Activated naive CD4-positive, alpha-beta T cell treated with anti-CD3 and anti-CD28 coated beads for 36 hours (primary cell): ENCODE measurements around the gene SOX6. TPM values are rescaled to one million over a fixed set of nuclear protein-coding genes. Genes with fewer than 3 reads are reported as not detected.

ENCODE experiments used
- CTCF ChIA-PET: fragments of 350-600 bp; sonication (Branson Sonifier 250); formaldehyde crosslinking; loops from one replicate; lab custom pipeline; 2021; ENCODE audit warnings: antibody characterized with exemption; lab: Charles Lee
- DNase-seq: peaks from one replicate; pipeline ENCODE4 v3.0.0-alpha.2; 2020
- H3K27ac Mint-ChIP-seq: one replicate; pipeline ENCODE4 v1.8.0; 2021; ENCODE audit warnings: mild to moderate bottlenecking, mixed read lengths
- H3K27me3 Mint-ChIP-seq: one replicate; pipeline ENCODE4 v1.8.0; 2021; ENCODE audit warnings: low read depth, mixed read lengths
- H3K36me3 Mint-ChIP-seq: one replicate; pipeline ENCODE4 v1.8.0; 2021; ENCODE audit warnings: low read depth, mixed read lengths
- H3K4me1 Mint-ChIP-seq: one replicate; pipeline ENCODE4 v1.8.0; 2021; ENCODE audit warnings: low read depth, mixed read lengths
- H3K4me3 Mint-ChIP-seq: one replicate; pipeline ENCODE4 v1.8.0; 2021; ENCODE audit warnings: mild to moderate bottlenecking, moderate library complexity, mixed read lengths
- H3K9me3 Mint-ChIP-seq: one replicate; pipeline ENCODE4 v1.8.0; 2021; ENCODE audit warnings: mixed read lengths
- intact Hi-C: fragments of 100-400 bp; cut with micrococcal nuclease; formaldehyde crosslinking; loops from one replicate; pipeline ENCODE4 v1.15.1; 2023
- total RNA-seq, 2 experiments: library from RNA; stranded (reverse); gene quantifications; one replicate each; pipeline ENCODE4 v1.2.3, GENCODE V29; 2021

The SOX6 gene
- total RNA-seq, 2 experiments from 2014 or later: not detected

DNA sequence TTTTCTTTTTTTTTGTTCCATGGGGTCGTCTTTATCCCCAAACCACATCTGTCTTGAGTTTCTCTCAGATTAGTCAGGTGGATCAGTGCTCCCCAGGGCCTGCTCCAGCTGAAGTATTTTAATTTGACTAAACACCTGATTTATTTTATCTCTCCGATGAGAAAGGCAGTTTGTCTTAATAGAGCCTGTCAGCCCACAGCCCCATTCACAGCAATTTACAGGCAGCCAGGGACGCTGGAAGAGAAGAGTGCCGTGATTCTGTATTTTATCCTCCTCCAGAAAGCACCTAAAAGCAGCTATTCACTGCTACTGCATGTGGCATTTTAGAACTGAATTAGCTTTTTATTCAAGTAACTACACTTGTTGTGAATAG is 164.5 kb downstream of the SOX6 start:
- Mint-ChIP-seq H3K27ac (no peak overlapping the region), H3K4me1 (no peaks in the 10 kb centered on the region), H3K4me3 (no peak overlapping the region), H3K27me3 (no peaks in the 10 kb centered on the region), H3K9me3 (no peaks in the 10 kb centered on the region), H3K36me3 (no peaks in the 10 kb centered on the region)
- no peak for DNase-seq
- CTCF ChIA-PET: interaction anchor here (0.6 kb wide), 1 partner anchor 391 kb away, joined by 3 read pairs; no protein-coding TSS in a partner anchor
- intact Hi-C loops: loop anchor here (10.0 kb wide), 1 partner anchor 413 kb away; no protein-coding TSS in a partner anchor

GRCh38 chr11:16191212-16191867 is 165.0 kb downstream of the SOX6 start:
- no peak for DNase-seq
- no peak overlapping the region for H3K27ac Mint-ChIP-seq
- H3K4me1 Mint-ChIP-seq: no peaks in the 10 kb centered on the region
- intact Hi-C loops: loop anchor here (10.0 kb wide), 1 partner anchor 413 kb away; no protein-coding TSS in a partner anchor
- no peak overlapping the region for H3K4me3 Mint-ChIP-seq
- CTCF ChIA-PET: interaction anchor here (0.6 kb wide), 1 partner anchor 390 kb away, joined by 3 read pairs; no protein-coding TSS in a partner anchor
- no peaks in the 10 kb centered on the region for H3K27me3 Mint-ChIP-seq
- H3K9me3 Mint-ChIP-seq: no peaks in the 10 kb centered on the region
- no peaks in the 10 kb centered on the region for H3K36me3 Mint-ChIP-seq

GRCh38 chr11:16186680-16187079 is 169.7 kb downstream of the SOX6 start:
- H3K27me3 Mint-ChIP-seq: no peaks in the 10 kb centered on the region
- no peaks in the 10 kb centered on the region for H3K9me3 Mint-ChIP-seq
- H3K4me3 Mint-ChIP-seq: no peak overlapping the region
- H3K27ac Mint-ChIP-seq: no peak overlapping the region
- no peaks in the 10 kb centered on the region for H3K36me3 Mint-ChIP-seq
- DNase-seq: no peak
- intact Hi-C loops: no loop called here
- H3K4me1 Mint-ChIP-seq: no peaks in the 10 kb centered on the region
- CTCF ChIA-PET: interaction anchor here (0.7 kb wide), 1 partner anchor 425 kb away, joined by 6 read pairs; no protein-coding TSS in a partner anchor

DNA sequence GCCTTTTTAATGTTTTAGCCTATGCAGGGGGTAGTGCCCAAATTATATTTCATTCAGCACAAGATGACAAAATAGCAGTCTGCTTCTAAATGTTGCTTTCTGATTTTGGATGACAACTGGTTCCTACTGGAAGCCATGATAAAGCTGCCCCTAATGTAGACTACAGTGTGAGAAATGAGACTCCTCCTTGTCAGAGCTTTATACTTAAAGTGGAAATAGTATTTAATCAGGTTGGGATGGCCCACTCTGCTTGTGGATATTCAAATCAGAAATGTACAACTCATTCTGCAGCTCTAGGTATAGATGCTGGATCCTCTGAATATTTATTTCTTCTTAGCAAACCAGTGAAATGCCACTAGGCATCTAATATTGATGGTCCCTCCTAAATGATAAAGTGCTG is 171.3 kb downstream of the SOX6 start:
- Mint-ChIP-seq H3K4me1 (no peaks in the 10 kb centered on the region), H3K9me3 (no peaks in the 10 kb centered on the region), H3K4me3 (no peak overlapping the region), H3K27ac (no peak overlapping the region), H3K27me3 (no peaks in the 10 kb centered on the region), H3K36me3 (no peaks in the 10 kb centered on the region)
- CTCF ChIA-PET: interaction anchor here (0.9 kb wide), 1 partner anchor 27 kb away, joined by 3 read pairs; no protein-coding TSS in a partner anchor
- no peak for DNase-seq
- intact Hi-C loops: no loop called here

DNA sequence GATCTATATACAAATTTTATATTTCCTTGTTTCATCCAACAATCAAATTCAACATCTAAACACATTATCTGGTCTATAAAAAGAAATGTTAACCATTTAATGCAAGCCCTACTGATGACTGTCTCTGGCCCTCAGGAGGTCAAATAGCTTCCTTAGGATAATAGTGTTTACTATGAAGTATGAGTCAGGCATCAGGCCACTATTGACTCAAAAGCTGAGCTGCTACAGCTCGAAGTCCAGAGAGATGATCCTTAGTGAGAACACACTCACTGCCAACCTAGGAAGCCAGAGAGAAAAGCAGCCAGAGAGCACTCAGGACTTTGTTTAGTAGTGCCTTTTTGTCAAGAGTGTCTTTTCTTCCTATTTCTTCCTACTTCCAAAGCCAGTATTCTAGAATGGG is 171.8 kb downstream of the SOX6 start:
- H3K27ac Mint-ChIP-seq: no peak overlapping the region
- no peaks in the 10 kb centered on the region for H3K36me3 Mint-ChIP-seq
- no peak overlapping the region for H3K4me3 Mint-ChIP-seq
- no peak for DNase-seq
- intact Hi-C loops: no loop called here
- H3K4me1 Mint-ChIP-seq: no peaks in the 10 kb centered on the region
- CTCF ChIA-PET: interaction anchor here (0.9 kb wide), 1 partner anchor 28 kb away, joined by 3 read pairs; no protein-coding TSS in a partner anchor
- no peaks in the 10 kb centered on the region for H3K27me3 Mint-ChIP-seq
- no peaks in the 10 kb centered on the region for H3K9me3 Mint-ChIP-seq

DNA sequence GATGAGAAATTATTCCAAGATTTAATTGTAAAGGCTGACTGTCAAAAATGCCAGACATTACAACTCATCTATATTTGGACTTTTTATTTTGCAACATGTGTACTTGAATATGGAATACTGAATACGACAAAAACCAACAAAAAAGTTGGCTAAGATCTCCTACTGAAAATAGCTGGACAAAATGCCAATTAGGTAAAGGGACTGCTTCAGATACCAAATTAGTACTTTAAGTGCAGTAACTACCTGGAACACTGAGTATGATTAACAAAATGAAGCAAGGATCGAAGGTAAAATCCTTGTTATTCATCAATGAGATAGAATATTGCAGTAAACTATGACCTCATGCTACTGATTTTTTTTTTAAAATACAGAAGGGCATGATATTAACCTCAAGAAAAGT is 173.8 kb downstream of the SOX6 start:
- no peaks in the 10 kb centered on the region for H3K9me3 Mint-ChIP-seq
- H3K4me3 Mint-ChIP-seq: no peak overlapping the region
- no peaks in the 10 kb centered on the region for H3K36me3 Mint-ChIP-seq
- no peaks in the 10 kb centered on the region for H3K4me1 Mint-ChIP-seq
- intact Hi-C loops: no loop called here
- CTCF ChIA-PET: no interaction called here
- no peak overlapping the region for H3K27ac Mint-ChIP-seq
- no peaks in the 10 kb centered on the region for H3K27me3 Mint-ChIP-seq
- DNase-seq: no peak

- no peak overlapping the region for H3K27ac Mint-ChIP-seq
- CTCF ChIA-PET: no interaction called here
- no peak for DNase-seq
- H3K36me3 Mint-ChIP-seq: no peaks in the 10 kb centered on the region
- intact Hi-C loops: no loop called here
- H3K27me3 Mint-ChIP-seq: no peaks in the 10 kb centered on the region
- no peaks in the 10 kb centered on the region for H3K4me1 Mint-ChIP-seq
- no peak overlapping the region for H3K4me3 Mint-ChIP-seq
- H3K9me3 Mint-ChIP-seq: no peaks in the 10 kb centered on the region
These were observed 175.5 kb downstream of the SOX6 start for GRCh38 chr11:16180868-16181267.

GRCh38 chr11:16179676-16180075 is 176.7 kb downstream of the SOX6 start:
- Mint-ChIP-seq H3K27me3 (no peaks in the 10 kb centered on the region), H3K4me3 (no peak overlapping the region), H3K9me3 (no peaks in the 10 kb centered on the region), H3K27ac (no peak overlapping the region), H3K36me3 (no peaks in the 10 kb centered on the region), H3K4me1 (no peaks in the 10 kb centered on the region)
- CTCF ChIA-PET: no interaction called here
- intact Hi-C loops: no loop called here
- DNase-seq: no peak

GRCh38 chr11:16178273-16178672 is 178.1 kb downstream of the SOX6 start:
- intact Hi-C loops: no loop called here
- no peak overlapping the region for H3K27ac Mint-ChIP-seq
- CTCF ChIA-PET: interaction anchor here (0.6 kb wide), 1 partner anchor 590 kb away, joined by 3 read pairs; no protein-coding TSS in a partner anchor

DNA sequence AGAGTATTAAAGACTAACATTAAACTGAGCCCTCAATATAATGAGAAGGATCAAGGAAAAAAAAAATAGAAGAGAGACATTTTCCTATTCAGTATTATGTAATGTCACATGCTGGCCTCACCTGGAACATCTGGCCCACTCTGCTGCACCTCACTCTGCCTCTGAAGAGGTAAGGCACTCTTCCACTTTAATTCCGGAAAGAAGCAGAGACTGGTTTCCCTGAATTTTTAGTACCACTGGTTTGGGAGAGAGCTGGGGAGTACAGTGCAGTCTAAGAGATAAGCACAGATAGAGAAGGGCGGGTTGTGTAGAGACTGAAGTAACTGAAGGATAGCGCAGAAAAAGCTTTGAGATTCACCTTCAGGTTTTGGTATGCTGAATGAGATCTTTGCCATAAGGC is 178.7 kb downstream of the SOX6 start:
- Mint-ChIP-seq H3K4me3 (no peak overlapping the region), H3K4me1 (no peaks in the 10 kb centered on the region), H3K9me3 (no peaks in the 10 kb centered on the region), H3K36me3 (no peaks in the 10 kb centered on the region), H3K27me3 (no peaks in the 10 kb centered on the region), H3K27ac (no peak overlapping the region)
- CTCF ChIA-PET: interaction anchor here (0.6 kb wide), 1 partner anchor 589 kb away, joined by 3 read pairs; no protein-coding TSS in a partner anchor
- intact Hi-C loops: no loop called here
- no peak for DNase-seq

More at GRCh38 chr11:16178273-16178672, 178.1 kb downstream of the SOX6 start:
- no peak overlapping the region for H3K4me3 Mint-ChIP-seq
- no peaks in the 10 kb centered on the region for H3K27me3 Mint-ChIP-seq
- DNase-seq: no peak
- no peaks in the 10 kb centered on the region for H3K9me3 Mint-ChIP-seq
- H3K36me3 Mint-ChIP-seq: no peaks in the 10 kb centered on the region
- no peaks in the 10 kb centered on the region for H3K4me1 Mint-ChIP-seq

- intact Hi-C loops: no loop called here
- no peak for DNase-seq
- no peaks in the 10 kb centered on the region for H3K27me3 Mint-ChIP-seq
- no peaks in the 10 kb centered on the region for H3K36me3 Mint-ChIP-seq
- no peaks in the 10 kb centered on the region for H3K4me1 Mint-ChIP-seq
- H3K27ac Mint-ChIP-seq: no peak overlapping the region
- no peaks in the 10 kb centered on the region for H3K9me3 Mint-ChIP-seq
- no peak overlapping the region for H3K4me3 Mint-ChIP-seq
- CTCF ChIA-PET: no interaction called here
These were observed 182.5 kb downstream of the SOX6 start for GRCh38 chr11:16173798-16174197.

- intact Hi-C loops: no loop called here
- no peak overlapping the region for H3K4me3 Mint-ChIP-seq
- no peaks in the 10 kb centered on the region for H3K4me1 Mint-ChIP-seq
- no peak for DNase-seq
- no peak overlapping the region for H3K27ac Mint-ChIP-seq
- CTCF ChIA-PET: no interaction called here
- H3K9me3 Mint-ChIP-seq: no peaks in the 10 kb centered on the region
- H3K27me3 Mint-ChIP-seq: no peaks in the 10 kb centered on the region
- no peaks in the 10 kb centered on the region for H3K36me3 Mint-ChIP-seq
These were observed 184.5 kb downstream of the SOX6 start for GRCh38 chr11:16171882-16172281.
